SK-N-SH (cell line): ENCODE results near the gene SLC1A2. TPM values are rescaled to one million over a fixed set of nuclear protein-coding genes. Genes with fewer than 3 reads are reported as not detected.

Experiments used
- CTCF ChIA-PET: fragments of 300-600, 350-600 bp; formaldehyde crosslinking; extraction: SDS; loops from one replicate; lab custom pipeline; 2021; lab: Yijun Ruan, JAX
- POLR2A ChIA-PET: fragments of 350-600 bp; sonication (Branson Sonifier 250); formaldehyde crosslinking; extraction: SDS; loops from one replicate; lab custom pipeline; 2020; ENCODE audit warnings: antibody characterized with exemption, inconsistent platforms; lab: Yijun Ruan, JAX
- DNase-seq: peaks from one replicate; pipeline ENCODE4 v3.0.0; 2012
- H2AFZ ChIP-seq: fragments of 200-600 bp; sonication (generic); 2 replicates; pipeline ENCODE4 v1.8.1; 2016; ENCODE audit warnings: antibody characterized with exemption, mild to moderate bottlenecking, low read depth
- H3F3A ChIP-seq: fragments of 200-600 bp; sonication (generic); replicated peaks from 2 replicates; pipeline ENCODE3; 2016; ENCODE audit warnings: antibody characterized with exemption, mild to moderate bottlenecking; ENCODE audit not compliant: insufficient read depth
- H3K27ac ChIP-seq, 2 experiments: fragments of 200-500 bp in 1 of 2; fragments of 200-600 bp in 1 of 2; sonication (Bioruptor generic) in 1 of 2; sonication (generic), shearing (Covaris generic) in 1 of 2; 2 replicates each; pipeline versions ENCODE4 v1.5.1 to v1.6.1; 2014 to 2016; ENCODE audit warnings: low read depth in 2 of 2, inconsistent platforms in 1 of 2, low read length in 1 of 2, mild to moderate bottlenecking in 1 of 2, mixed read lengths in 1 of 2
- H3K27me3 ChIP-seq: fragments of 200-600 bp; sonication (generic), shearing (Covaris generic); 2 replicates; pipeline ENCODE4 v1.6.1; 2016; ENCODE audit warnings: mixed run types; ENCODE audit not compliant: insufficient read depth
- H3K36me3 ChIP-seq, 2 experiments: fragments of 200-500 bp in 1 of 2; fragments of 200-600 bp in 1 of 2; sonication (Bioruptor generic) in 1 of 2; sonication (generic) in 1 of 2; replicated peaks in 1 of 2; 2 replicates each; pipeline versions ENCODE3 to v1.5.1; 2014 to 2016; ENCODE audit warnings: low read length in 1 of 2, mild to moderate bottlenecking in 1 of 2; ENCODE audit not compliant: insufficient read depth in 2 of 2, control insufficient read depth in 1 of 2
- H3K4me1 ChIP-seq, 2 experiments: fragments of 200-500 bp in 1 of 2; fragments of 200-600 bp in 1 of 2; sonication (Bioruptor generic) in 1 of 2; sonication (generic), shearing (Covaris generic) in 1 of 2; 2 replicates each; pipeline versions ENCODE4 v1.5.1 to v1.6.1; 2014 to 2016; ENCODE audit warnings: low read depth in 1 of 2, low read length in 1 of 2, mixed run types in 1 of 2; ENCODE audit not compliant: insufficient read depth in 2 of 2, control insufficient read depth in 1 of 2
- H3K4me2 ChIP-seq: fragments of 200-600 bp; sonication (generic), shearing (Covaris generic); 2 replicates; pipeline ENCODE4 v1.6.1; 2017; ENCODE audit warnings: mixed run types
- H3K4me3 ChIP-seq, 2 experiments: fragments of 200-500 bp in 1 of 2; fragments of 200-600 bp in 1 of 2; sonication (Bioruptor generic) in 1 of 2; sonication (generic), shearing (Covaris generic) in 1 of 2; 2 replicates each; pipeline versions ENCODE4 v1.5.1 to v1.8.1; 2014 to 2016; ENCODE audit warnings: low read depth in 2 of 2, inconsistent platforms in 1 of 2, low read length in 1 of 2, mild to moderate bottlenecking in 1 of 2, mixed read lengths in 1 of 2, moderate library complexity in 1 of 2
- H3K79me2 ChIP-seq: fragments of 200-600 bp; sonication (generic); 2 replicates; pipeline ENCODE4 v1.8.1; 2017; ENCODE audit warnings: mild to moderate bottlenecking; ENCODE audit not compliant: insufficient read depth
- H3K9ac ChIP-seq: fragments of 200-600 bp; sonication (generic); 2 replicates; pipeline ENCODE4 v1.6.1; 2017; ENCODE audit warnings: mixed run types
- H3K9me2 ChIP-seq: fragments of 200-600 bp; sonication (generic); 2 replicates; pipeline ENCODE4 v1.6.1; 2017; ENCODE audit warnings: mixed run types
- H3K9me3 ChIP-seq: fragments of 200-600 bp; sonication (generic); 2 replicates; pipeline ENCODE4 v1.6.1; 2017; ENCODE audit warnings: mixed run types, mild to moderate bottlenecking, moderate library complexity
- H4K20me1 ChIP-seq: fragments of 200-600 bp; sonication (generic); 2 replicates; pipeline ENCODE4 v1.6.1; 2017; ENCODE audit warnings: mild to moderate bottlenecking, mixed run types; ENCODE audit not compliant: insufficient read depth
- CHD2 ChIP-seq: fragments of 150-350 bp; IDR thresholded peaks from 2 replicates; pipeline ENCODE4 v1.6.1; 2018; ENCODE audit warnings: low read length; ENCODE audit not compliant: partially characterized antibody
- CTCF ChIP-seq: fragments of 200-600 bp; sonication (generic); IDR thresholded peaks from 2 replicates; pipeline ENCODE4 v1.6.1; 2017; ENCODE audit warnings: antibody characterized with exemption, mild to moderate bottlenecking, moderate library complexity
- ELF1 ChIP-seq: IDR thresholded peaks from 2 replicates; pipeline ENCODE4 v1.4.0; 2012
- FOXJ3 ChIP-seq: sonication (generic); formaldehyde crosslinking; IDR thresholded peaks from 2 replicates; pipeline ENCODE4 v1.5.1; 2020; ENCODE audit warnings: mild to moderate bottlenecking, missing genetic modification reagents
- GATA2 ChIP-seq: sonication (generic); formaldehyde crosslinking; IDR thresholded peaks from 2 replicates; pipeline ENCODE4 v1.5.0; 2020; ENCODE audit warnings: mild to moderate bottlenecking, missing genetic modification reagents
- IRF3 ChIP-seq: fragments of 150-350 bp; IDR thresholded peaks from 2 replicates; pipeline ENCODE4 v1.6.1; 2016; ENCODE audit warnings: mild to moderate bottlenecking, low read depth, low read length
- JUND ChIP-seq: IDR thresholded peaks from 2 replicates; pipeline ENCODE4 v1.4.0; 2012
- MXI1 ChIP-seq: IDR thresholded peaks from 2 replicates; pipeline ENCODE4 v1.6.1; 2012; ENCODE audit warnings: mild to moderate bottlenecking, low read depth, low read length, improper control_type of control experiment
- NRF1 ChIP-seq: IDR thresholded peaks from 2 replicates; pipeline ENCODE4 v1.6.1; 2012; ENCODE audit warnings: low read depth, mild to moderate bottlenecking, low read length
- POLR2AphosphoS5 ChIP-seq: IDR thresholded peaks from 2 replicates; pipeline ENCODE4 v1.6.1; 2012; ENCODE audit warnings: low read depth, low read length
- RFX5 ChIP-seq: IDR thresholded peaks from 2 replicates; pipeline ENCODE4 v1.6.1; 2012; ENCODE audit warnings: mild to moderate bottlenecking, improper control_type of control experiment, low read length
- RXRA ChIP-seq: IDR thresholded peaks from 2 replicates; pipeline ENCODE4 v1.4.0; 2012; ENCODE audit warnings: low read depth, mild to moderate bottlenecking, borderline replicate concordance
- TCF12 ChIP-seq: IDR thresholded peaks from 2 replicates; pipeline ENCODE4 v1.4.0; 2012
- WGBS: methylation state at CpG from one replicate; pipeline ENCODE4 v1.1.6; 2017; ENCODE audit warnings: low lambda C conversion rate; 5-methylcytosine and 5-hydroxymethylcytosine counted together
- polyA plus RNA-seq, 3 experiments: library from polyadenylated mRNA; depleted of rRNA; stranded (reverse); fragments of >200 nt; gene quantifications; 2 replicates each; pipeline ENCODE4 v1.2.3, GENCODE V29; 2012
- TF ChIP-seq, protein P1 (sequence below): IDR thresholded peaks from 2 replicates; pipeline ENCODE4; 2012
- TF ChIP-seq, protein P2 (sequence below): IDR thresholded peaks from 2 replicates; pipeline ENCODE4 v1.4.0; 2012; ENCODE audit warnings: low read depth, borderline replicate concordance
- TF ChIP-seq, protein P3 (sequence below): fragments of 150-350 bp; IDR thresholded peaks from 2 replicates; pipeline ENCODE4 v1.6.1; 2017; ENCODE audit warnings: antibody characterized with exemption, low read length, low read depth, borderline replicate concordance
- TF ChIP-seq, protein P4 (sequence below): IDR thresholded peaks from 2 replicates; pipeline ENCODE4 v1.4.0; 2012; ENCODE audit warnings: low read depth, borderline replicate concordance

Gene SLC1A2
- polyA plus RNA-seq, 1 of the 3 experiments (the other 2 are of a cell fraction): under 0.01 TPM

DNA sequence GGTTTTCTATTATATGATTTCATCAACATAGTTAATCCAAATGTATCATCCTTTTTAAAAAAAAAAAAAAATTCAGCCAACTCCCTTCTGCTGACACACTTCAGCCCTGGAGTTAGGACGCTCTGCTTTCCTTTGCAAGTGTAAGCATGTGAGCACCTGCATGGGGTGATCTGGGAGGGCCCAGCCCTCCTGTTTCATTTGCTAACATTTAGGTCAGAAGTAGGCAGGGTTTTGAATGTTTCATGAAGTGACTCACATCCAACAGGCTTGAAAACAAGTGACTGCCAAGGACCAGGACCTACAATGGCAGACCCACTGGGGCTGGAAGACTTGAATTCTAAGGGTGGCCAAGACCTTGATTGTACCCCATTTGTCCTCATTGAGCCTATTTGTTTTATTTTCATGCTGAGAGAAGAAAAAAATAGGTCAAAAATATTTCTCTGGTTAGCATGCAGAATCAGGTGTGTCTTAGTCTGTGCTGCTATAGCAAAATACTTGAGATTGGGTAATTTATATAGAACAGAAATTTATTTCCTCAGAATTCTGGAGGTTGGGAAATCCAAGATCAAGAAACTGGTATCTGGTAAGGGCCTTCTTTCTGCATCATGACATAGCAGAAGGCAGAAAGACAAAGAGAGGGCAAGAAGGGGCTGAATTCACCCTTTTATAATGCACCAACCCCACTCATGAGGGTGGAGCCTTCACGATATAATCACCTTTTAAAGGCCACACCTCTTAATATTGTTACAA, 142.8 kb downstream of the SLC1A2 start:
- CTCF ChIA-PET: interaction anchor here (1.2 kb wide), 1 partner anchor 15 kb away, joined by 3 read pairs; no protein-coding TSS in a partner anchor

DNA sequence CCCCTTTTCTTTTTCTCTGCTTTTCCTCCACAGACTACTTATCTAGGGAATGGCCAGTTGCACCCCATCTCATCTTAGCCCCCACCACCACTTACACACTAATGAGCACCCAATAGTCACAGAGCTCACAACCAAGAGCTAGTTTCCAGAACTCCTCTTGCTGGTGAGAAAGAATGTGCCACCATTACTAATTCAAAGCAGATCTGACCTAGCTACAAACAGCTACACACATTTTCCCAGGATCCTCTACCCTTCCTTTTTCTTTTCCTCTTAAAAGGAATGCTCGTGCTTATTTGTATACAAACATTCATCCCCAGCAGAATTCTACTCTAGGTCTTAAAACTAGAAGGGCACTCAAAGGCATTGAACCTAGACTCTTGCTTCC, 143.6 kb downstream of the SLC1A2 start:
- H3K4me2 ChIP-seq: no peak overlapping the region
- H3K27ac ChIP-seq: no peak overlapping the region
- no peak overlapping the region for H3K4me3 ChIP-seq
- no peaks in the 10 kb centered on the region for H3K9me2 ChIP-seq
- no peak for TF ChIP-seq MXI1
- TF ChIP-seq TCF12: no peak
- TF ChIP-seq, protein P1, sequence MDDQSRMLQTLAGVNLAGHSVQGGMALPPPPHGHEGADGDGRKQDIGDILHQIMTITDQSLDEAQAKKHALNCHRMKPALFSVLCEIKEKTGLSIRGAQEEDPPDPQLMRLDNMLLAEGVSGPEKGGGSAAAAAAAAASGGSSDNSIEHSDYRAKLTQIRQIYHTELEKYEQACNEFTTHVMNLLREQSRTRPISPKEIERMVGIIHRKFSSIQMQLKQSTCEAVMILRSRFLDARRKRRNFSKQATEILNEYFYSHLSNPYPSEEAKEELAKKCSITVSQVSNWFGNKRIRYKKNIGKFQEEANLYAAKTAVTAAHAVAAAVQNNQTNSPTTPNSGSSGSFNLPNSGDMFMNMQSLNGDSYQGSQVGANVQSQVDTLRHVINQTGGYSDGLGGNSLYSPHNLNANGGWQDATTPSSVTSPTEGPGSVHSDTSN: no peak
- TF ChIP-seq CHD2: no peak
- TF ChIP-seq, protein P2, sequence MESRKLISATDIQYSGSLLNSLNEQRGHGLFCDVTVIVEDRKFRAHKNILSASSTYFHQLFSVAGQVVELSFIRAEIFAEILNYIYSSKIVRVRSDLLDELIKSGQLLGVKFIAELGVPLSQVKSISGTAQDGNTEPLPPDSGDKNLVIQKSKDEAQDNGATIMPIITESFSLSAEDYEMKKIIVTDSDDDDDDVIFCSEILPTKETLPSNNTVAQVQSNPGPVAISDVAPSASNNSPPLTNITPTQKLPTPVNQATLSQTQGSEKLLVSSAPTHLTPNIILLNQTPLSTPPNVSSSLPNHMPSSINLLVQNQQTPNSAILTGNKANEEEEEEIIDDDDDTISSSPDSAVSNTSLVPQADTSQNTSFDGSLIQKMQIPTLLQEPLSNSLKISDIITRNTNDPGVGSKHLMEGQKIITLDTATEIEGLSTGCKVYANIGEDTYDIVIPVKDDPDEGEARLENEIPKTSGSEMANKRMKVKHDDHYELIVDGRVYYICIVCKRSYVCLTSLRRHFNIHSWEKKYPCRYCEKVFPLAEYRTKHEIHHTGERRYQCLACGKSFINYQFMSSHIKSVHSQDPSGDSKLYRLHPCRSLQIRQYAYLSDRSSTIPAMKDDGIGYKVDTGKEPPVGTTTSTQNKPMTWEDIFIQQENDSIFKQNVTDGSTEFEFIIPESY: no peak
- TF ChIP-seq RFX5: no peak
- TF ChIP-seq, protein P3, sequence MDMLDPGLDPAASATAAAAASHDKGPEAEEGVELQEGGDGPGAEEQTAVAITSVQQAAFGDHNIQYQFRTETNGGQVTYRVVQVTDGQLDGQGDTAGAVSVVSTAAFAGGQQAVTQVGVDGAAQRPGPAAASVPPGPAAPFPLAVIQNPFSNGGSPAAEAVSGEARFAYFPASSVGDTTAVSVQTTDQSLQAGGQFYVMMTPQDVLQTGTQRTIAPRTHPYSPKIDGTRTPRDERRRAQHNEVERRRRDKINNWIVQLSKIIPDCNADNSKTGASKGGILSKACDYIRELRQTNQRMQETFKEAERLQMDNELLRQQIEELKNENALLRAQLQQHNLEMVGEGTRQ: no peak
- TF ChIP-seq ELF1: no peak
- TF ChIP-seq NRF1: no peak
- no peak for TF ChIP-seq IRF3
- TF ChIP-seq, protein P4, sequence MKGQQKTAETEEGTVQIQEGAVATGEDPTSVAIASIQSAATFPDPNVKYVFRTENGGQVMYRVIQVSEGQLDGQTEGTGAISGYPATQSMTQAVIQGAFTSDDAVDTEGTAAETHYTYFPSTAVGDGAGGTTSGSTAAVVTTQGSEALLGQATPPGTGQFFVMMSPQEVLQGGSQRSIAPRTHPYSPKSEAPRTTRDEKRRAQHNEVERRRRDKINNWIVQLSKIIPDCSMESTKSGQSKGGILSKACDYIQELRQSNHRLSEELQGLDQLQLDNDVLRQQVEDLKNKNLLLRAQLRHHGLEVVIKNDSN: no peak
- TF ChIP-seq RXRA: no peak
- TF ChIP-seq FOXJ3: no peak
- TF ChIP-seq JUND: no peak
- no peak for TF ChIP-seq GATA2 (CRISPR knock-in tag)
- TF ChIP-seq CTCF: no peak
- no peak overlapping the region for H2AFZ ChIP-seq
- H3K9me3 ChIP-seq: no peaks in the 10 kb centered on the region
- peaks cover 4% of the 10 kb centered on the region for H3F3A ChIP-seq
- H3K27me3 ChIP-seq: no peaks in the 10 kb centered on the region
- DNase-seq: no peak
- ChIA-PET CTCF (interaction anchor here (0.8 to 1.2 kb wide), 2 partner anchors 14 to 29 kb away, joined by 3 to 4 read pairs; no protein-coding TSS in a partner anchor), POLR2A (no interaction called here)
- no peaks in the 10 kb centered on the region for H3K79me2 ChIP-seq
- WGBS: 76% methylated on average over 1 of the region's 1 CpG
- H3K4me1 ChIP-seq: peaks cover 2 to 10% of the 10 kb centered on the region in 2 experiments; a peak in 2 of 4 replicates
- no peaks in the 10 kb centered on the region for H3K36me3 ChIP-seq
- no peaks in the 10 kb centered on the region for H4K20me1 ChIP-seq
- H3K9ac ChIP-seq: no peak overlapping the region

More for the DNA sequence above, 142.8 kb downstream of the SLC1A2 start:
- H3K4me2 ChIP-seq: no peak overlapping the region
- no peaks in the 10 kb centered on the region for H3K9me3 ChIP-seq
- no peak overlapping the region for H3K27ac ChIP-seq
- H3K27me3 ChIP-seq: no peaks in the 10 kb centered on the region
- H3K9ac ChIP-seq: no peak overlapping the region
- H3K9me2 ChIP-seq: no peaks in the 10 kb centered on the region
- DNase-seq: no peak
- H3K36me3 ChIP-seq: no peaks in the 10 kb centered on the region
- H3F3A ChIP-seq: peaks cover 4% of the 10 kb centered on the region
- 94% methylated on average over 2 of the region's 2 CpGs for WGBS
- TF ChIP-seq POLR2AphosphoS5 (no peak), TCF12 (no peak)
- no peaks in the 10 kb centered on the region for H3K79me2 ChIP-seq
- H3K4me1 ChIP-seq: peaks cover 2 to 10% of the 10 kb centered on the region in 2 experiments; a peak in 2 of 4 replicates
- H2AFZ ChIP-seq: no peak overlapping the region
- no peaks in the 10 kb centered on the region for H4K20me1 ChIP-seq
- no peak overlapping the region for H3K4me3 ChIP-seq
- POLR2A ChIA-PET: no interaction called here
